K562 (cell line): ENCODE measurements around the gene DRC3. TPM values are rescaled to one million over a fixed set of nuclear protein-coding genes. Genes with fewer than 3 reads are reported as not detected.

Experiments used
- ATAC-seq: fragments of 200-7000 bp; cut with Tn5 transposase; 3 replicates; pipeline ENCODE4 v1.9.1; 2020; ENCODE audit warnings: moderate library complexity
- BruUV-seq: library from RNA; stranded (reverse); fragments of 400-500 nt; replicated peaks from 2 replicates; lab custom pipeline; 2021; lab: Mats Ljungman, UMichigan
- CTCF ChIA-PET: fragments of 300-600 bp; formaldehyde crosslinking; extraction: SDS; loops from one replicate; lab custom pipeline; 2021; ENCODE audit warnings: low intra/inter-chr PET ratio; lab: Yijun Ruan, JAX
- POLR2A ChIA-PET: fragments of 300-600, 350-650 bp; sonication (Branson Sonifier 250); formaldehyde crosslinking; extraction: SDS; loops from one replicate; lab custom pipeline; 2021; ENCODE audit warnings: antibody characterized with exemption, inconsistent platforms; lab: Yijun Ruan, JAX
- DNase-seq, 4 experiments: peaks; one replicate each; pipeline versions ENCODE4 v3.0.0 to v3.0.0-alpha.2; 2011 to 2018; ENCODE audit warnings: low spot score in 3 of 4, mixed read lengths in 3 of 4; ENCODE audit errors: extremely low read depth in 1 of 4
- FAIRE-seq: peaks from 2 replicates; lab custom pipeline; 2011; peaks lifted over from hg19 to GRCh38; lab: Jason Lieb, UNC
- H2AFZ ChIP-seq: 2 replicates; pipeline ENCODE4 v1.6.0; 2011; ENCODE audit warnings: low read depth, low read length, control low read depth, inconsistent platforms
- H3K27ac ChIP-seq: fragments of 200-600 bp; 3 replicates; pipeline ENCODE4 v1.8.0; 2011; ENCODE audit warnings: low read depth, mild to moderate bottlenecking, control low read depth, inconsistent platforms, low read length, moderate library complexity, mixed read lengths; ENCODE audit errors: extremely low read depth
- H3K27me3 ChIP-seq, 2 experiments: fragments of 300-600 bp in 1 of 2; 2 replicates in 1 of 2; 3 replicates in 1 of 2; pipeline versions ENCODE4 v1.6.0 to v1.8.0; 2011; ENCODE audit warnings: inconsistent platforms in 2 of 2, low read length in 2 of 2, mild to moderate bottlenecking in 1 of 2, mixed read lengths in 1 of 2, moderate library complexity in 1 of 2; ENCODE audit not compliant: control insufficient read depth in 2 of 2, insufficient read depth in 2 of 2
- H3K36me3 ChIP-seq: fragments of 300-600 bp; 3 replicates; pipeline ENCODE4 v1.8.0; 2011; ENCODE audit warnings: mild to moderate bottlenecking, low read length, inconsistent platforms; ENCODE audit not compliant: control insufficient read depth, insufficient read depth
- H3K4me1 ChIP-seq, 2 experiments: fragments of 200-600 bp in 1 of 2; replicated peaks in 1 of 2; 2 replicates in 1 of 2; 3 replicates in 1 of 2; pipeline versions ENCODE4 v1.5.1 to v1.8.0; 2011; ENCODE audit warnings: inconsistent platforms in 2 of 2, low read length in 2 of 2, mild to moderate bottlenecking in 1 of 2, mixed read lengths in 1 of 2, moderate library complexity in 1 of 2; ENCODE audit not compliant: control insufficient read depth in 2 of 2, insufficient read depth in 2 of 2
- H3K4me2 ChIP-seq: 2 replicates; pipeline ENCODE4 v1.6.1; 2011; ENCODE audit warnings: low read length, control low read depth, inconsistent platforms, mixed read lengths; ENCODE audit not compliant: insufficient read depth
- H3K4me3 ChIP-seq: fragments of 200-600 bp; sonication (generic), shearing (Covaris generic); 2 replicates; pipeline ENCODE4 v1.5.1; 2016; ENCODE audit warnings: control low read depth, inconsistent platforms
- H3K79me2 ChIP-seq: fragments of 200-600 bp; 3 replicates; pipeline ENCODE4 v1.8.0; 2011; ENCODE audit warnings: low read length, inconsistent platforms; ENCODE audit not compliant: control insufficient read depth, insufficient read depth
- H3K9ac ChIP-seq, 2 experiments: 2 replicates each; pipeline versions ENCODE4 v1.6.0 to v1.6.1; 2011; ENCODE audit warnings: low read depth in 2 of 2, low read length in 2 of 2, control low read depth in 1 of 2, inconsistent platforms in 1 of 2, mild to moderate bottlenecking in 1 of 2, mixed read lengths in 1 of 2; ENCODE audit not compliant: insufficient read depth in 1 of 2
- H3K9me1 ChIP-seq: one replicate; pipeline ENCODE4 v1.6.0; 2011; ENCODE audit warnings: inconsistent platforms, mild to moderate bottlenecking, low read length, moderate library complexity; ENCODE audit not compliant: control insufficient read depth, insufficient read depth
- H3K9me3 ChIP-seq: replicated peaks from 2 replicates; pipeline ENCODE4 v1.5.1; 2011; ENCODE audit warnings: low read depth, low read length, inconsistent platforms; ENCODE audit not compliant: control insufficient read depth, insufficient read depth
- H4K20me1 ChIP-seq: replicated peaks from 2 replicates; pipeline ENCODE4 v1.6.1; 2011; ENCODE audit warnings: low read length, inconsistent platforms, mixed read lengths; ENCODE audit not compliant: control insufficient read depth, insufficient read depth
- BMI1 ChIP-seq: fragments of 150-350 bp; IDR thresholded peaks from 2 replicates; pipeline ENCODE4 v1.6.1; 2014; ENCODE audit warnings: low read length
- EGR1 ChIP-seq: fragments of 450-650 bp; conservative IDR thresholded peaks from 2 replicates; pipeline ENCODE4 v1.6.1; 2017; ENCODE audit warnings: mild to moderate bottlenecking
- FOXJ2 ChIP-seq: fragments of 200-800 bp; sonication (Bioruptor generic); IDR thresholded peaks from 2 replicates; pipeline ENCODE4 v1.6.1; 2016; ENCODE audit warnings: missing genetic modification characterization, missing compliant biosample characterization
- HDAC1 ChIP-seq, 2 experiments: fragments of 450-650 bp; IDR thresholded peaks; 2 replicates each; pipeline ENCODE4 v1.6.1; 2016 to 2017; ENCODE audit warnings: inconsistent platforms in 1 of 2, mild to moderate bottlenecking in 1 of 2, moderate library complexity in 1 of 2
- HEY1 ChIP-seq: fragments of 250-450 bp; sonication (Bioruptor Pico); IDR thresholded peaks from 2 replicates; pipeline ENCODE4 v1.5.0; 2020; ENCODE audit warnings: mild to moderate bottlenecking, moderate library complexity, borderline replicate concordance
- ZNF354B ChIP-seq: fragments of 250-450 bp; sonication (Bioruptor Pico); IDR thresholded peaks from 2 replicates; pipeline ENCODE4 v1.4.0; 2020
- ZNF707 ChIP-seq: fragments of 250-450 bp; sonication (Bioruptor Pico); conservative IDR thresholded peaks from 2 replicates; pipeline ENCODE4 v1.8.0; 2022; ENCODE audit warnings: inconsistent platforms, mild to moderate bottlenecking, moderate library complexity
- WGBS: fragments of 100-300 bp; shearing (Covaris generic); methylation state at CpG from one replicate; pipeline ENCODE4 v1.1.6; 2016; ENCODE audit warnings: low coverage, mixed read lengths; ENCODE audit not compliant: insufficient coverage; ENCODE audit errors: missing lambda C conversion rate; 5-methylcytosine and 5-hydroxymethylcytosine counted together
- in situ Hi-C: fragments of 300-500 bp; cut with MboI; formaldehyde crosslinking; loops from 4 replicates; pipeline ENCODE4 v1.15.0; 2018; ENCODE audit warnings: inconsistent platforms, mixed read lengths
- intact Hi-C: fragments of 100-400 bp; cut with micrococcal nuclease; formaldehyde crosslinking; loops from 2 replicates; pipeline ENCODE4 v1.14.2; 2022
- polyA plus RNA-seq, 8 experiments: library from polyadenylated mRNA; depleted of rRNA in 4 of 8; stranded (reverse) in 5 of 8; unstranded in 3 of 8; fragments of >200 nt; fragmentation: Nextera tagmentation in 2 of 8; fragmentation: Illumina TruSeq in 1 of 8; extraction: Ambion mirVana in 2 of 8; extraction: Trizol in 1 of 8; gene quantifications; 2 replicates each; pipeline versions ENCODE4 v1.2.1 to v1.2.3, GENCODE V29; 2011 to 2014; ENCODE audit warnings: inconsistent platforms in 1 of 8, missing spikeins in 1 of 8
- total RNA-seq, 7 experiments: library from RNA; depleted of rRNA in 6 of 7; stranded (reverse); fragments of >200 nt in 6 of 7; fragmentation: Illumina TruSeq in 2 of 7; extraction: Trizol in 2 of 7; gene quantifications; 2 replicates each; pipeline versions ENCODE4 v1.2.1 to v1.2.3, GENCODE V29; 2011 to 2021; ENCODE audit warnings: low replicate concordance in 1 of 7
- TF ChIP-seq, protein P1 (sequence below): IDR thresholded peaks from 3 replicates; pipeline ENCODE4 v1.6.1; 2011; ENCODE audit warnings: borderline replicate concordance, mild to moderate bottlenecking, moderate library complexity; ENCODE audit not compliant: insufficient read length; ENCODE audit errors: extremely low read depth
- TF ChIP-seq, protein P2 (sequence below): fragments of 450-650 bp; IDR thresholded peaks from 2 replicates; pipeline ENCODE4 v1.6.1; 2016; ENCODE audit warnings: mild to moderate bottlenecking, moderate library complexity

DRC3 gene
- total and polyA plus RNA-seq, 9 of the 15 experiments (the other 6 are each of a cell fraction or from before 2014, with no cell fraction given): 0.10 to 0.84 (median 0.30) TPM; not detected in 3

DNA sequence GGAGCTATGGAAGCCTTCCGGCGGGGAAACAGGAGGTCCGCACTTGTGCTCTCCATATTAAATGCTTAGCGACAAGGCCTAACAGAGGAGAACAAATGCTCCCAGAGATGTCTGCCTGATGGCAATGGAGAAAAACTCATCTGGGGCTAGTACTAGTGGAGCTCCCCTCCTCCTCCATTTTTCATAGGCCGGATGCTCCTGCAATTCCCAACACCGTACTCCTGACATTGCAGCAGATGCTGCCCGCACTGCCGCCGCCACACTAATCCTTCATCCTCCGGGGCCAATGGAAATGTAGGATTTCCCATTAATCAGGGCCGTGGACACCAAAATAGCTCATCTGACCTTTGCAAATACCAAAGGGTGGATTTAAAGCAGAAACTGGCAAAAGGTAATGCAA, 27.9 kb upstream of the DRC3 start:
- in situ Hi-C loops (no loop called here), intact Hi-C loops (no loop called here)
- Histone ChIP-seq H3K9me1 (no peaks in the 10 kb centered on the region), H2AFZ (no peak overlapping the region), H3K4me1 (peaks cover 10 to 13% of the 10 kb centered on the region in 2 experiments; a peak in 4 of 5 replicates), H3K4me3 (no peak overlapping the region), H3K79me2 (no peaks in the 10 kb centered on the region), H3K4me2 (no peak overlapping the region), H3K36me3 (no peaks in the 10 kb centered on the region), H3K27me3 (no peaks in the 10 kb centered on the region), H4K20me1 (no peaks in the 10 kb centered on the region; the same call in 1 of the 2 replicates), H3K9ac (no peak overlapping the region), H3K27ac (no peak overlapping the region), H3K9me3 (no peaks in the 10 kb centered on the region)
- POLR2A ChIA-PET: interaction anchor here (1.3 to 3.3 kb wide), 3 partner anchors 13 to 23 kb away, joined by 3 to 10 read pairs (median 7); no protein-coding TSS in a partner anchor
- CTCF ChIA-PET: no interaction called here
- ATAC-seq (no peak), DNase-seq (no peak), FAIRE-seq (no peak)
- BruUV-seq: no TSS peak
- WGBS: 73% methylated on average over 11 of the region's 11 CpGs
- TF ChIP-seq FOXJ2 (tag): no peak
- TF ChIP-seq, protein P1, sequence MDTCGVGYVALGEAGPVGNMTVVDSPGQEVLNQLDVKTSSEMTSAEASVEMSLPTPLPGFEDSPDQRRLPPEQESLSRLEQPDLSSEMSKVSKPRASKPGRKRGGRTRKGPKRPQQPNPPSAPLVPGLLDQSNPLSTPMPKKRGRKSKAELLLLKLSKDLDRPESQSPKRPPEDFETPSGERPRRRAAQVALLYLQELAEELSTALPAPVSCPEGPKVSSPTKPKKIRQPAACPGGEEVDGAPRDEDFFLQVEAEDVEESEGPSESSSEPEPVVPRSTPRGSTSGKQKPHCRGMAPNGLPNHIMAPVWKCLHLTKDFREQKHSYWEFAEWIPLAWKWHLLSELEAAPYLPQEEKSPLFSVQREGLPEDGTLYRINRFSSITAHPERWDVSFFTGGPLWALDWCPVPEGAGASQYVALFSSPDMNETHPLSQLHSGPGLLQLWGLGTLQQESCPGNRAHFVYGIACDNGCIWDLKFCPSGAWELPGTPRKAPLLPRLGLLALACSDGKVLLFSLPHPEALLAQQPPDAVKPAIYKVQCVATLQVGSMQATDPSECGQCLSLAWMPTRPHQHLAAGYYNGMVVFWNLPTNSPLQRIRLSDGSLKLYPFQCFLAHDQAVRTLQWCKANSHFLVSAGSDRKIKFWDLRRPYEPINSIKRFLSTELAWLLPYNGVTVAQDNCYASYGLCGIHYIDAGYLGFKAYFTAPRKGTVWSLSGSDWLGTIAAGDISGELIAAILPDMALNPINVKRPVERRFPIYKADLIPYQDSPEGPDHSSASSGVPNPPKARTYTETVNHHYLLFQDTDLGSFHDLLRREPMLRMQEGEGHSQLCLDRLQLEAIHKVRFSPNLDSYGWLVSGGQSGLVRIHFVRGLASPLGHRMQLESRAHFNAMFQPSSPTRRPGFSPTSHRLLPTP: no peak
- TF ChIP-seq, protein P2, sequence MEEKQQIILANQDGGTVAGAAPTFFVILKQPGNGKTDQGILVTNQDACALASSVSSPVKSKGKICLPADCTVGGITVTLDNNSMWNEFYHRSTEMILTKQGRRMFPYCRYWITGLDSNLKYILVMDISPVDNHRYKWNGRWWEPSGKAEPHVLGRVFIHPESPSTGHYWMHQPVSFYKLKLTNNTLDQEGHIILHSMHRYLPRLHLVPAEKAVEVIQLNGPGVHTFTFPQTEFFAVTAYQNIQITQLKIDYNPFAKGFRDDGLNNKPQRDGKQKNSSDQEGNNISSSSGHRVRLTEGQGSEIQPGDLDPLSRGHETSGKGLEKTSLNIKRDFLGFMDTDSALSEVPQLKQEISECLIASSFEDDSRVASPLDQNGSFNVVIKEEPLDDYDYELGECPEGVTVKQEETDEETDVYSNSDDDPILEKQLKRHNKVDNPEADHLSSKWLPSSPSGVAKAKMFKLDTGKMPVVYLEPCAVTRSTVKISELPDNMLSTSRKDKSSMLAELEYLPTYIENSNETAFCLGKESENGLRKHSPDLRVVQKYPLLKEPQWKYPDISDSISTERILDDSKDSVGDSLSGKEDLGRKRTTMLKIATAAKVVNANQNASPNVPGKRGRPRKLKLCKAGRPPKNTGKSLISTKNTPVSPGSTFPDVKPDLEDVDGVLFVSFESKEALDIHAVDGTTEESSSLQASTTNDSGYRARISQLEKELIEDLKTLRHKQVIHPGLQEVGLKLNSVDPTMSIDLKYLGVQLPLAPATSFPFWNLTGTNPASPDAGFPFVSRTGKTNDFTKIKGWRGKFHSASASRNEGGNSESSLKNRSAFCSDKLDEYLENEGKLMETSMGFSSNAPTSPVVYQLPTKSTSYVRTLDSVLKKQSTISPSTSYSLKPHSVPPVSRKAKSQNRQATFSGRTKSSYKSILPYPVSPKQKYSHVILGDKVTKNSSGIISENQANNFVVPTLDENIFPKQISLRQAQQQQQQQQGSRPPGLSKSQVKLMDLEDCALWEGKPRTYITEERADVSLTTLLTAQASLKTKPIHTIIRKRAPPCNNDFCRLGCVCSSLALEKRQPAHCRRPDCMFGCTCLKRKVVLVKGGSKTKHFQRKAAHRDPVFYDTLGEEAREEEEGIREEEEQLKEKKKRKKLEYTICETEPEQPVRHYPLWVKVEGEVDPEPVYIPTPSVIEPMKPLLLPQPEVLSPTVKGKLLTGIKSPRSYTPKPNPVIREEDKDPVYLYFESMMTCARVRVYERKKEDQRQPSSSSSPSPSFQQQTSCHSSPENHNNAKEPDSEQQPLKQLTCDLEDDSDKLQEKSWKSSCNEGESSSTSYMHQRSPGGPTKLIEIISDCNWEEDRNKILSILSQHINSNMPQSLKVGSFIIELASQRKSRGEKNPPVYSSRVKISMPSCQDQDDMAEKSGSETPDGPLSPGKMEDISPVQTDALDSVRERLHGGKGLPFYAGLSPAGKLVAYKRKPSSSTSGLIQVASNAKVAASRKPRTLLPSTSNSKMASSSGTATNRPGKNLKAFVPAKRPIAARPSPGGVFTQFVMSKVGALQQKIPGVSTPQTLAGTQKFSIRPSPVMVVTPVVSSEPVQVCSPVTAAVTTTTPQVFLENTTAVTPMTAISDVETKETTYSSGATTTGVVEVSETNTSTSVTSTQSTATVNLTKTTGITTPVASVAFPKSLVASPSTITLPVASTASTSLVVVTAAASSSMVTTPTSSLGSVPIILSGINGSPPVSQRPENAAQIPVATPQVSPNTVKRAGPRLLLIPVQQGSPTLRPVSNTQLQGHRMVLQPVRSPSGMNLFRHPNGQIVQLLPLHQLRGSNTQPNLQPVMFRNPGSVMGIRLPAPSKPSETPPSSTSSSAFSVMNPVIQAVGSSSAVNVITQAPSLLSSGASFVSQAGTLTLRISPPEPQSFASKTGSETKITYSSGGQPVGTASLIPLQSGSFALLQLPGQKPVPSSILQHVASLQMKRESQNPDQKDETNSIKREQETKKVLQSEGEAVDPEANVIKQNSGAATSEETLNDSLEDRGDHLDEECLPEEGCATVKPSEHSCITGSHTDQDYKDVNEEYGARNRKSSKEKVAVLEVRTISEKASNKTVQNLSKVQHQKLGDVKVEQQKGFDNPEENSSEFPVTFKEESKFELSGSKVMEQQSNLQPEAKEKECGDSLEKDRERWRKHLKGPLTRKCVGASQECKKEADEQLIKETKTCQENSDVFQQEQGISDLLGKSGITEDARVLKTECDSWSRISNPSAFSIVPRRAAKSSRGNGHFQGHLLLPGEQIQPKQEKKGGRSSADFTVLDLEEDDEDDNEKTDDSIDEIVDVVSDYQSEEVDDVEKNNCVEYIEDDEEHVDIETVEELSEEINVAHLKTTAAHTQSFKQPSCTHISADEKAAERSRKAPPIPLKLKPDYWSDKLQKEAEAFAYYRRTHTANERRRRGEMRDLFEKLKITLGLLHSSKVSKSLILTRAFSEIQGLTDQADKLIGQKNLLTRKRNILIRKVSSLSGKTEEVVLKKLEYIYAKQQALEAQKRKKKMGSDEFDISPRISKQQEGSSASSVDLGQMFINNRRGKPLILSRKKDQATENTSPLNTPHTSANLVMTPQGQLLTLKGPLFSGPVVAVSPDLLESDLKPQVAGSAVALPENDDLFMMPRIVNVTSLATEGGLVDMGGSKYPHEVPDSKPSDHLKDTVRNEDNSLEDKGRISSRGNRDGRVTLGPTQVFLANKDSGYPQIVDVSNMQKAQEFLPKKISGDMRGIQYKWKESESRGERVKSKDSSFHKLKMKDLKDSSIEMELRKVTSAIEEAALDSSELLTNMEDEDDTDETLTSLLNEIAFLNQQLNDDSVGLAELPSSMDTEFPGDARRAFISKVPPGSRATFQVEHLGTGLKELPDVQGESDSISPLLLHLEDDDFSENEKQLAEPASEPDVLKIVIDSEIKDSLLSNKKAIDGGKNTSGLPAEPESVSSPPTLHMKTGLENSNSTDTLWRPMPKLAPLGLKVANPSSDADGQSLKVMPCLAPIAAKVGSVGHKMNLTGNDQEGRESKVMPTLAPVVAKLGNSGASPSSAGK: no peak
- TF ChIP-seq ZNF707 (CRISPR knock-in tag): no peak
- no peak for TF ChIP-seq HEY1 (CRISPR knock-in tag)
- no peak for TF ChIP-seq ZNF354B (CRISPR knock-in tag)
- TF ChIP-seq HDAC1 (IDR thresholded peaks at IDR 0.05): no peak
- no peak for TF ChIP-seq EGR1
- no peak for TF ChIP-seq BMI1
